HepG2 (cell line): Measurements from ENCODE around the gene IQCC. TPM values are rescaled to one million over a fixed set of nuclear protein-coding genes. Genes with fewer than 3 reads are reported as not detected.

ENCODE experiments used
- CEBPZ ChIP-seq: IDR thresholded peaks from 2 replicates; pipeline ENCODE4 v1.6.1; 2012; ENCODE audit warnings: low read length, improper control_type of control experiment
- FUBP1 ChIP-seq: sonication (generic); formaldehyde crosslinking; IDR thresholded peaks from 2 replicates; pipeline ENCODE4 v1.5.1; 2020; ENCODE audit warnings: missing genetic modification reagents, mild to moderate bottlenecking, borderline replicate concordance
- HDAC1 ChIP-seq: sonication (generic); formaldehyde crosslinking; IDR thresholded peaks from 2 replicates; pipeline ENCODE4 v1.5.1; 2020; ENCODE audit warnings: mild to moderate bottlenecking, missing genetic modification reagents
- HNRNPH1 ChIP-seq: fragments of 200-400 bp; formaldehyde crosslinking; optimal IDR thresholded peaks from 2 replicates; pipeline ENCODE3; 2017; ENCODE audit warnings: mild to moderate bottlenecking, low read depth, low read length
- IRF1 ChIP-seq: sonication (generic); formaldehyde crosslinking; IDR thresholded peaks from 2 replicates; pipeline ENCODE4 v1.4.0; 2020; ENCODE audit warnings: low read depth, mild to moderate bottlenecking, missing genetic modification reagents
- IRF9 ChIP-seq: sonication (generic); formaldehyde crosslinking; IDR thresholded peaks from 2 replicates; pipeline ENCODE4 v1.8.0; 2022; ENCODE audit warnings: missing genetic modification reagents, mild to moderate bottlenecking, borderline replicate concordance
- MATR3 ChIP-seq: sonication (generic); formaldehyde crosslinking; IDR thresholded peaks from 2 replicates; pipeline ENCODE4 v1.4.0; 2020; ENCODE audit warnings: missing genetic modification reagents
- MED8 ChIP-seq: sonication (generic); formaldehyde crosslinking; IDR thresholded peaks from 2 replicates; pipeline ENCODE4 v1.8.1; 2023; ENCODE audit warnings: mild to moderate bottlenecking, missing genetic modification reagents; ENCODE audit not compliant: insufficient replicate concordance
- MTERF4 ChIP-seq: sonication (generic); formaldehyde crosslinking; IDR thresholded peaks from 2 replicates; pipeline ENCODE4 v1.8.0; 2023; ENCODE audit warnings: mild to moderate bottlenecking, missing genetic modification reagents
- NFKBIZ ChIP-seq: IDR thresholded peaks from 2 replicates; pipeline ENCODE4 v1.6.1; 2018; ENCODE audit warnings: missing genetic modification reagents, missing compliant biosample characterization
- NFYB ChIP-seq: sonication (generic); formaldehyde crosslinking; IDR thresholded peaks from 2 replicates; pipeline ENCODE4 v1.4.0; 2020; ENCODE audit warnings: missing genetic modification reagents
- POLR2A ChIP-seq, 2 experiments: IDR thresholded peaks; 2 replicates each; pipeline ENCODE4 v1.6.1; 2011; ENCODE audit warnings: low read depth in 2 of 2, low read length in 2 of 2, mild to moderate bottlenecking in 1 of 2, moderate library complexity in 1 of 2; ENCODE audit not compliant: insufficient read depth in 1 of 2
- SCMH1 ChIP-seq: sonication (generic); formaldehyde crosslinking; IDR thresholded peaks from 2 replicates; pipeline ENCODE4 v1.9.0; 2021; ENCODE audit warnings: missing genetic modification reagents, mild to moderate bottlenecking, borderline replicate concordance
- SMC3 ChIP-seq: IDR thresholded peaks from 2 replicates; pipeline ENCODE4 v1.6.1; 2011; ENCODE audit warnings: low read length, improper control_type of control experiment
- SMYD3 ChIP-seq: sonication (generic); formaldehyde crosslinking; IDR thresholded peaks from 2 replicates; pipeline ENCODE4 v1.8.1; 2023; ENCODE audit warnings: mild to moderate bottlenecking, missing genetic modification reagents
- TBX3 ChIP-seq: fragments of 450-650 bp; IDR thresholded peaks from 2 replicates; pipeline ENCODE4 v1.6.1; 2017; ENCODE audit warnings: antibody characterized with exemption, mild to moderate bottlenecking, inconsistent platforms, borderline replicate concordance
- ZBTB14 ChIP-seq: sonication (generic); formaldehyde crosslinking; IDR thresholded peaks from 2 replicates; pipeline ENCODE4 v1.4.0; 2020; ENCODE audit warnings: missing genetic modification reagents
- ZNF24 ChIP-seq: fragments of 450-650 bp; IDR thresholded peaks from 2 replicates; pipeline ENCODE4 v1.6.1; 2017; ENCODE audit warnings: antibody characterized with exemption, mild to moderate bottlenecking
- ZNF781 ChIP-seq: sonication (generic); formaldehyde crosslinking; IDR thresholded peaks from 2 replicates; pipeline ENCODE4 v1.5.1; 2020; ENCODE audit warnings: borderline replicate concordance, mild to moderate bottlenecking, missing genetic modification reagents; ENCODE audit errors: not compliant biosample characterization
- polyA plus RNA-seq, 8 experiments: library from polyadenylated mRNA; depleted of rRNA in 3 of 8; stranded (reverse) in 7 of 8; unstranded in 1 of 8; fragments of >200 nt; fragmentation: Illumina TruSeq in 4 of 8; extraction: Trizol in 4 of 8; gene quantifications; 2 replicates each; pipeline versions ENCODE4 v1.2.1 to v1.2.3, GENCODE V29; 2011 to 2016; ENCODE audit warnings: low read depth in 4 of 8, missing spikeins in 1 of 8, mixed read lengths in 1 of 8; ENCODE audit not compliant: insufficient read depth in 1 of 8
- total RNA-seq, 5 experiments: library from RNA; depleted of rRNA; stranded (reverse); fragments of >200 nt; fragmentation: Illumina TruSeq; extraction: Trizol; gene quantifications; 2 replicates each; pipeline ENCODE4 v1.2.3, GENCODE V29; 2016; ENCODE audit warnings: low read depth in 1 of 5

Gene IQCC
- total and polyA plus RNA-seq, 2 of the 13 experiments (the other 11 are each of a cell fraction or from before 2014, with no cell fraction given), result 1.7 to 3.0 TPM

GRCh38 chr1:32205401-32206370 is at the start of gene IQCC (continued):
- TF ChIP-seq IRF1 (CRISPR knock-in tag) (no peak), NFKBIZ (no peak), IRF9 (CRISPR knock-in tag) (no peak; the same call in 1 of the 2 replicates), HDAC1 (CRISPR knock-in tag) (peak; percentile 86), TBX3 (no peak), SMC3 (no peak), ZNF781 (no peak), MTERF4 (CRISPR knock-in tag) (0 out of 2 replicates have a peak, but pooled peaks have one; percentile 15), ZNF24 (no peak), POLR2A (IDR thresholded peaks at IDR 0.05; ENCODE audit: insufficient read depth in 1 of 2, low read depth in 2 of 2, low read length in 2 of 2) (peak; percentile 64 to 78), ZBTB14 (no peak), SMYD3 (no peak), NFYB (CRISPR knock-in tag) (peak; percentile 12; the same call in 1 of the 2 replicates), FUBP1 (CRISPR knock-in tag) (no peak), MATR3 (CRISPR knock-in tag) (no peak), HNRNPH1 (no peak), MED8 (no peak), CEBPZ (no peak), SCMH1 (CRISPR knock-in tag) (no peak)
